NCI-H2196 treated with DMSO at 0.1 percent for 48 hours (cell line): ENCODE results near the gene TRIOBP.

Source experiments
- DNase-seq: peaks from one replicate; lab custom pipeline; 2025; ENCODE audit not compliant: unreplicated experiment; lab: John Stamatoyannopoulos, UW

Gene TRIOBP

GRCh38 chr22:37664249-37665101, 32.4 kb upstream of the TRIOBP start:
- no peak for DNase-seq

- DNase-seq = no peak
Observed at GRCh38 chr22:37665487-37665886, 31.4 kb upstream of the TRIOBP start.

- no peak for DNase-seq
Observed at GRCh38 chr22:37669586-37669985, 27.3 kb upstream of the TRIOBP start.

- DNase-seq = no peak
Observed at GRCh38 chr22:37672206-37672919, 24.5 kb upstream of the TRIOBP start.

GRCh38 chr22:37672920-37673455, 23.9 kb upstream of the TRIOBP start:
- no peak for DNase-seq

GRCh38 chr22:37674248-37674647, 22.6 kb upstream of the TRIOBP start:
- no peak for DNase-seq

GRCh38 chr22:37674951-37675929, 21.6 kb upstream of the TRIOBP start, which contains the start of gene LGALS1:
Gene LGALS1 (plus strand): TSS chr22:37675636. CDS start chr22:37675703, 67 bp downstream.
- peak; percentile 69 for DNase-seq

GRCh38 chr22:37675930-37676735, 20.7 kb upstream of the TRIOBP start:
- DNase-seq = no peak

GRCh38 chr22:37676736-37677492, 19.9 kb upstream of the TRIOBP start:
- peak; percentile 64 for DNase-seq

- no peak for DNase-seq
Observed at GRCh38 chr22:37677493-37677974, 19.3 kb upstream of the TRIOBP start.

GRCh38 chr22:37678372-37678771, 18.5 kb upstream of the TRIOBP start:
- DNase-seq = no peak

- DNase-seq = no peak
Observed at GRCh38 chr22:37679670-37680069, 17.2 kb upstream of the TRIOBP start.

GRCh38 chr22:37680191-37680851, 16.5 kb upstream of the TRIOBP start:
- no peak for DNase-seq

GRCh38 chr22:37681001-37681424, 15.8 kb upstream of the TRIOBP start:
- no peak for DNase-seq

- DNase-seq = peak; percentile 12
Observed at GRCh38 chr22:37681556-37682049, 15.2 kb upstream of the TRIOBP start.

- no peak for DNase-seq
Observed at GRCh38 chr22:37684803-37685615, 11.8 kb upstream of the TRIOBP start.
